ENCODE data around the gene F2.

Gene F2

GRCh38 chr11:46726206-46726862 is 7.3 kb downstream of the F2 start:
- Histone ChIP-seq H3K9me2 (replicated peaks; ENCODE audit: control insufficient read depth, low read length) (no peaks in the 10 kb centered on the region), H3K79me2 (ENCODE audit: control insufficient read depth, low read length) (no peaks in the 10 kb centered on the region), H3F3A (ENCODE audit: control insufficient read depth, insufficient read depth) (no peaks in the 10 kb centered on the region), H3K9me3 (ENCODE audit: control insufficient read depth, insufficient read depth, low read length) (no peaks in the 10 kb centered on the region), H3K36me3 (ENCODE audit: control insufficient read depth, low read length) (no peaks in the 10 kb centered on the region), H3K4me1 (ENCODE audit: control insufficient read depth, low read length) (no peaks in the 10 kb centered on the region), H4K20me1 (ENCODE audit: control insufficient read depth, insufficient read depth, low read depth, low read length) (no peaks in the 10 kb centered on the region), H3K4me2 (ENCODE audit: low read length) (no peak overlapping the region), H3K27ac (ENCODE audit: low read depth, low read length) (no peak overlapping the region), H3K4me3 (ENCODE audit: low read length) (no peak overlapping the region), H3K27me3 (ENCODE audit: control insufficient read depth, low read length) (no peaks in the 10 kb centered on the region)
- no peak for TF ChIP-seq EZH2phosphoT487 (IDR thresholded peaks at IDR 0.05; ENCODE audit: borderline replicate concordance, low read length)
- TF ChIP-seq CTCF (IDR thresholded peaks at IDR 0.05; ENCODE audit: low read depth, low read length, poor library complexity, severe bottlenecking): no peak

GRCh38 chr11:46727952-46728658 is 9.1 kb downstream of the F2 start:
- no peaks in the 10 kb centered on the region for H3K4me1 ChIP-seq (ENCODE audit: control insufficient read depth, low read length)
- H4K20me1 ChIP-seq (ENCODE audit: control insufficient read depth, insufficient read depth, low read depth, low read length): no peaks in the 10 kb centered on the region
- H3K79me2 ChIP-seq (ENCODE audit: control insufficient read depth, low read length): no peaks in the 10 kb centered on the region
- H3K36me3 ChIP-seq (ENCODE audit: control insufficient read depth, low read length): no peaks in the 10 kb centered on the region
- H3F3A ChIP-seq (ENCODE audit: control insufficient read depth, insufficient read depth): no peaks in the 10 kb centered on the region
- no peaks in the 10 kb centered on the region for H3K9me2 ChIP-seq (replicated peaks; ENCODE audit: control insufficient read depth, low read length)
- no peak overlapping the region for H3K4me2 ChIP-seq (ENCODE audit: low read length)
- no peaks in the 10 kb centered on the region for H3K27me3 ChIP-seq (ENCODE audit: control insufficient read depth, low read length)
- H3K27ac ChIP-seq (ENCODE audit: low read depth, low read length): no peak overlapping the region
- TF ChIP-seq EZH2phosphoT487 (IDR thresholded peaks at IDR 0.05; ENCODE audit: borderline replicate concordance, low read length) (no peak), CTCF (IDR thresholded peaks at IDR 0.05; ENCODE audit: low read depth, low read length, poor library complexity, severe bottlenecking) (no peak)
- no peaks in the 10 kb centered on the region for H3K9me3 ChIP-seq (ENCODE audit: control insufficient read depth, insufficient read depth, low read length)
- H3K4me3 ChIP-seq (ENCODE audit: low read length): no peak overlapping the region

DNA sequence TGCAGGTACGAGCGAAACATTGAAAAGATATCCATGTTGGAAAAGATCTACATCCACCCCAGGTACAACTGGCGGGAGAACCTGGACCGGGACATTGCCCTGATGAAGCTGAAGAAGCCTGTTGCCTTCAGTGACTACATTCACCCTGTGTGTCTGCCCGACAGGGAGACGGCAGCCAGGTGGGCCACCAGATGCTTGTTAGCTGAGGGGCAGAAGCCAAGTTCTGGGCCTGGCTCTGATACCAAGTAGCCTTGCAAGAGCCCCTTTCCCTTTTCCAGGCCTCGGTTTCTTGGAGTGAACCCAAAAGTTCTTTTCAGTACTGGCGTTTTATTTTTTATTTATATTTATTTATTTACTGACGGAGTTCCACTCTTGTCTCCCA is 9.6 kb downstream of the F2 start:
- H3K36me3 ChIP-seq (ENCODE audit: control insufficient read depth, low read length): no peaks in the 10 kb centered on the region
- no peaks in the 10 kb centered on the region for H3K9me3 ChIP-seq (ENCODE audit: control insufficient read depth, insufficient read depth, low read length)
- no peak overlapping the region for H3K4me2 ChIP-seq (ENCODE audit: low read length)
- H3K9me2 ChIP-seq (replicated peaks; ENCODE audit: control insufficient read depth, low read length): no peaks in the 10 kb centered on the region
- H4K20me1 ChIP-seq (ENCODE audit: control insufficient read depth, insufficient read depth, low read depth, low read length): no peaks in the 10 kb centered on the region
- no peak overlapping the region for H3K4me3 ChIP-seq (ENCODE audit: low read length)
- H3F3A ChIP-seq (ENCODE audit: control insufficient read depth, insufficient read depth): no peaks in the 10 kb centered on the region
- no peaks in the 10 kb centered on the region for H3K79me2 ChIP-seq (ENCODE audit: control insufficient read depth, low read length)
- no peak overlapping the region for H3K27ac ChIP-seq (ENCODE audit: low read depth, low read length)
- H3K27me3 ChIP-seq (ENCODE audit: control insufficient read depth, low read length): no peaks in the 10 kb centered on the region
- H3K4me1 ChIP-seq (ENCODE audit: control insufficient read depth, low read length): no peaks in the 10 kb centered on the region
- no peak for TF ChIP-seq EZH2phosphoT487 (IDR thresholded peaks at IDR 0.05; ENCODE audit: borderline replicate concordance, low read length)
- TF ChIP-seq CTCF (IDR thresholded peaks at IDR 0.05; ENCODE audit: low read depth, low read length, poor library complexity, severe bottlenecking): no peak
